ENCODE measurements around the gene INPP5A.

INPP5A gene

DNA sequence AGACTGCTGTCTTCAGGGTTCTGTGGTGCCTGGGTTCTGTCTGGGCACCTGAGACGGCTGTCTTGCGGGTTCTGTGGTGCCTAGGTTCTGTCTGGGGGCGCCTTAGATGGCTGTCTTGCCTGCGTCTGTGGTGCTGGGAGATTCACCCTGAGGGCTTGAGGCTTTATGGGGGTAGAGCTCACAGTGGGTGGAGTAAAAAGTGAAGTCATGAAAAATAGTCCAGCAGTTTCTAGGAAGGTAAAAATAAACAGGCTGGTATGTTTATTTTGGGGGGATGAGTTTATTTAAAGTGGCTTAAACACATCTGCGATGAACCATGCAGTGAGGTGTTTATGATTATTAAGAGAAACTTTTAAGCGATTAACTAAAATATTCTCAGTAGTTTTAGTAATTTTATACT, 184.1 kb downstream of the INPP5A start:
- ChIA-PET CTCF (no interaction called here), POLR2A (no interaction called here)
- Histone ChIP-seq H3K4me3 (ENCODE audit: control insufficient read depth in 1 of 7, extremely low read depth in 1 of 7, insufficient read depth in 4 of 7, low read depth in 2 of 7, low read length in 6 of 7) (no peak overlapping the region), H3K27ac (ENCODE audit: insufficient read depth in 1 of 2, low read depth in 1 of 2, low read length in 2 of 2, poor library complexity in 1 of 2, severe bottlenecking in 2 of 2) (no peak overlapping the region), H3K4me1 (ENCODE audit: control extremely low read depth in 1 of 4, control insufficient read depth in 4 of 4, insufficient read depth in 4 of 4, low read length in 3 of 4) (no peaks in the 10 kb centered on the region), H3K27me3 (replicated peaks in 2 of 5; ENCODE audit: control insufficient read depth in 4 of 5, insufficient read depth in 5 of 5, low read length in 4 of 5) (no peaks in the 10 kb centered on the region), H3K9me3 (ENCODE audit: control extremely low read depth in 1 of 5, control insufficient read depth in 4 of 5, insufficient read depth in 2 of 5, low read depth in 1 of 5, low read length in 4 of 5) (peaks cover 0 to 7% (median 4%) of the 10 kb centered on the region in 5 experiments), H3K36me3 (ENCODE audit: control insufficient read depth in 4 of 4, insufficient read depth in 4 of 4, low read length in 3 of 4) (peaks cover 0 to 18% (median 12%) of the 10 kb centered on the region in 4 experiments)
- DNase-seq, result no peak
- 100% methylated on average over 5 of the region's 6 CpGs for WGBS (ENCODE audit: insufficient coverage)

DNA sequence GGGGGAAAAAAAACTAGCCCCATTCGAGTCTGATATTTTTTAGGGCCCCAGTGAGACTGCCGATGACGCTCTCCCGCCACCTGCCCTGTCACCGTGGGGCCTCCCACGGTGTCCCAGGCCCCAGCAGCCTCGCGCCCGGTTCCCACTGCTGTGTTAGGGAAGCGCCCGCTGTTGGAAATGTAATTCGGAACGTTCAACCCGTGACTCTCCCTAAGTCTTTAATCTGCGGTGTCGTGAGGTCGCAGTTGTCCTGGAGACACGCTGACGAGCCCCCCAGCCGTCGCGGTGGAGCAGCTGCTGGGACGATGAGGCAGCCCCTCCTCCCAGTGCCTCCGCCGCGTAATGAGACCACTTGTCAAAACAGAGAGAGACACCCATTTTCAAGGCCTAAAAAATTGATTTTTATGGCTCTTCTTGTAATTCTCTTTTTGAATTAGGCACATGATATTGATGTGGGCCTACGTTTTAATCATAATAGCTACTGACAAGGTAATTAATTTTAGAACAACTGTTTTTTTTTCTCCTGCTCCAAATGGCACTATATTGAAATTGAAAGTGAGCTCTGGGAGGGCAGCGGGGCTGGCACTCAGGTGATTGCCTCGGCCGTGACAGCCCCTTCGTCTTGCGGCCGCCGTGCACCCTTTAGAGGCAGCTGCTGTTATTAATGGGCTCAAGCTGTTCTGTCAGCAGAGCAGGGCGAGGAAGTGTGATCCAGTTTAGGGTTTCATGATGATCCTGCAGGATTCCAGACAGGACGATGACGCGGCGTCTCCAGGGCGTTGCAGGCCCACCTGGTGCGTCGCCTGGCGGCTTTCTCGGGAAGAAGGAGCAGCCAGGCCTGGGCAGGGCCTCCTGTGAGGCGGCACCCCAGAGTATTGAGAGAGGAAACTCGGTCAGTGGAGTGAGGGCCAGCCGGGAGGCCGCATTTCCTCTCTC, 185.1 kb downstream of the INPP5A start:
- no peaks in the 10 kb centered on the region for H3K4me1 ChIP-seq (ENCODE audit: control extremely low read depth in 1 of 4, control insufficient read depth in 4 of 4, insufficient read depth in 4 of 4, low read length in 3 of 4)
- ChIA-PET POLR2A (no interaction called here), CTCF (no interaction called here)
- DNase-seq, result no peak
- H3K9me3 ChIP-seq (ENCODE audit: control extremely low read depth in 1 of 5, control insufficient read depth in 4 of 5, insufficient read depth in 2 of 5, low read depth in 1 of 5, low read length in 4 of 5), result peaks cover 0 to 4% (median 0%) of the 10 kb centered on the region in 5 experiments
- H3K36me3 ChIP-seq (ENCODE audit: control insufficient read depth in 4 of 4, insufficient read depth in 4 of 4, low read length in 3 of 4), result peaks cover 0 to 26% (median 18%) of the 10 kb centered on the region in 4 experiments
- no peaks in the 10 kb centered on the region for H3K27me3 ChIP-seq (replicated peaks in 2 of 5; ENCODE audit: control insufficient read depth in 4 of 5, insufficient read depth in 5 of 5, low read length in 4 of 5)
- 97% methylated on average over 44 of the region's 48 CpGs for WGBS (ENCODE audit: insufficient coverage)
- no peak overlapping the region for H3K27ac ChIP-seq (ENCODE audit: insufficient read depth in 1 of 2, low read depth in 1 of 2, low read length in 2 of 2, poor library complexity in 1 of 2, severe bottlenecking in 2 of 2)
- no peak overlapping the region for H3K4me3 ChIP-seq (ENCODE audit: control insufficient read depth in 1 of 7, extremely low read depth in 1 of 7, insufficient read depth in 4 of 7, low read depth in 2 of 7, low read length in 6 of 7)

DNA sequence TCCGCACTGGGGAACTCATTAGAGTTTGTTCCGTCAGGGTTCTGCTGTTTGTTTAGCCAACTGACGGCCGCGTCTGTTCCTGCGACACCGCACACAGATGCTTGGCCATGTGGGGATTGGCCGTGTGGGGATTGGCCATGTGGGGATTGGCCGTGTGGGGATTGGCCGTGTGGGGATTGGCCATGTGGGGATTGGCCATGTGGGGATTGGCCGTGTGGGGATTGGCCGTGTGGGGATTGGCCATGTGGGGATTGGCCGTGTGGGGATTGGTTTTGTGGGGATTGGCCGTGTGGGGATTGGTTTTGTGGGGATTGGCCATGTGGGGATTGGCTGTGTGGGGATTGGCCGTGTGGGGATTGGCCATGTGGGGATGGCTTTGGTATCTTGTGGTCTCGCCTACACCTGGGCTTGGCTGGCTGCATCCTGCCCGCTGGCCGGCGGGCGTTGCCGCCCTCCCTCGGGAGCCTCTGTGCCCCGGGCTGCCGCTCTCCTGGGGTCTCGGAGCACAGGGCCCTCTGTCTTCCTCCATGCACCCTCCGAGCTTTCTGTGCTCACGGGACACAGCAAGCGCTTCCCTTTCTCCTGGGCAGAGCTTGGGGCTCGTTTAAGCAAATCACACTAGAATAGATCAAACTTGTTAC, 185.9 kb downstream of the INPP5A start:
- ChIA-PET POLR2A (no interaction called here), CTCF (no interaction called here)
- no peak for DNase-seq
- Histone ChIP-seq H3K4me3 (ENCODE audit: control insufficient read depth in 1 of 7, extremely low read depth in 1 of 7, insufficient read depth in 4 of 7, low read depth in 2 of 7, low read length in 6 of 7) (no peak overlapping the region), H3K36me3 (ENCODE audit: control insufficient read depth in 4 of 4, insufficient read depth in 4 of 4, low read length in 3 of 4) (peaks cover 0 to 33% (median 21%) of the 10 kb centered on the region in 4 experiments), H3K27ac (ENCODE audit: insufficient read depth in 1 of 2, low read depth in 1 of 2, low read length in 2 of 2, poor library complexity in 1 of 2, severe bottlenecking in 2 of 2) (no peak overlapping the region), H3K27me3 (replicated peaks in 2 of 5; ENCODE audit: control insufficient read depth in 4 of 5, insufficient read depth in 5 of 5, low read length in 4 of 5) (no peaks in the 10 kb centered on the region), H3K4me1 (ENCODE audit: control extremely low read depth in 1 of 4, control insufficient read depth in 4 of 4, insufficient read depth in 4 of 4, low read length in 3 of 4) (no peaks in the 10 kb centered on the region), H3K9me3 (ENCODE audit: control extremely low read depth in 1 of 5, control insufficient read depth in 4 of 5, insufficient read depth in 2 of 5, low read depth in 1 of 5, low read length in 4 of 5) (peaks cover 0 to 3% (median 0%) of the 10 kb centered on the region in 5 experiments)
- WGBS (ENCODE audit: insufficient coverage), result 98% methylated on average over 23 of the region's 29 CpGs

DNA sequence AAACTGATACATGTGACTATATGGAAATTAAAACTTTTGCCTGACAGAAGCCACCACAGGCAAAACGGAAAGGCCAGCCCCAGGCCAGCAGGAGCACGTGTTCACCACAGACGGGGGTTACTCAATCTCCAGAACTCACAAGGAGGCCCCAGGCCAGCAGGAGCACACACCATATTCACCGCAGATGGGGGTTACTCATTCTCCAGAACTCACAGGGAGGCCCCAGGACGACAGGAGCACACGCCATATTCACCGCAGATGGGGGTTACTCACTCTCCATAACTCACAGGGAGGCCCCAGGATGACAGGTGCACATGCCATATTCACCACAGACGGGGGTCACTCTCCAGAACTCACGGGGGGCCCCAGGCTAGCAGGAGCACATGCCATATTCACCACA, 186.9 kb downstream of the INPP5A start:
- POLR2A ChIA-PET, result no interaction called here
- H3K27ac ChIP-seq (ENCODE audit: insufficient read depth in 1 of 2, low read depth in 1 of 2, low read length in 2 of 2, poor library complexity in 1 of 2, severe bottlenecking in 2 of 2), result no peak overlapping the region

DNA sequence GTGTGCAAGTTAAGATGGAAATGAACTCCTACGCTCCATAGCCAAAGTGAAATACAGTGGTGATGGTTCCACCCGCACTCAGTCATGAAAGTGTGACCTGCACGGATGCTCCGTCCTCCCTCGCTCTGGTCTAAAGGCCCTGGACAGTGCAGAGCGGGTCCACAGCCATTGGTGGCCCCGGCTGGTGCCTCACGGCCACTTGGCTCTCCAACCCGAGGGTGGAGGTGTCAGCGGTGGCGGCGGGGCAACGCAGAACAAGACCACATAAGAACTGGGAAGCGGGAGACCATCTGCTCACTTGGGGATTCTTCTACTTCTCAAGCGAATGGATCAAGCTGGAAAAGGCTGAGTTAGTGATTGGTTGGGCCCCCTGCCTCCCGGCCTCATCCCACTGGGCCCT, 187.6 kb downstream of the INPP5A start:
- DNase-seq, result no peak
- Histone ChIP-seq H3K4me3 (ENCODE audit: control insufficient read depth in 1 of 7, extremely low read depth in 1 of 7, insufficient read depth in 4 of 7, low read depth in 2 of 7, low read length in 6 of 7) (no peak overlapping the region), H3K9me3 (ENCODE audit: control extremely low read depth in 1 of 5, control insufficient read depth in 4 of 5, insufficient read depth in 2 of 5, low read depth in 1 of 5, low read length in 4 of 5) (no peaks in the 10 kb centered on the region), H3K4me1 (ENCODE audit: control extremely low read depth in 1 of 4, control insufficient read depth in 4 of 4, insufficient read depth in 4 of 4, low read length in 3 of 4) (no peaks in the 10 kb centered on the region), H3K27ac (ENCODE audit: insufficient read depth in 1 of 2, low read depth in 1 of 2, low read length in 2 of 2, poor library complexity in 1 of 2, severe bottlenecking in 2 of 2) (no peak overlapping the region), H3K27me3 (replicated peaks in 2 of 5; ENCODE audit: control insufficient read depth in 4 of 5, insufficient read depth in 5 of 5, low read length in 4 of 5) (no peaks in the 10 kb centered on the region), H3K36me3 (ENCODE audit: control insufficient read depth in 4 of 4, insufficient read depth in 4 of 4, low read length in 3 of 4) (peaks cover 0 to 39% (median 26%) of the 10 kb centered on the region in 4 experiments)
- WGBS (ENCODE audit: insufficient coverage), result 95% methylated on average over 15 of the region's 16 CpGs
- CTCF ChIA-PET, result no interaction called here
- POLR2A ChIA-PET, result no interaction called here

More for the DNA sequence above, 186.9 kb downstream of the INPP5A start:
- no peak for DNase-seq
- H3K9me3 ChIP-seq (ENCODE audit: control extremely low read depth in 1 of 5, control insufficient read depth in 4 of 5, insufficient read depth in 2 of 5, low read depth in 1 of 5, low read length in 4 of 5), result no peaks in the 10 kb centered on the region
- CTCF ChIA-PET, result no interaction called here
- peaks cover 0 to 36% (median 23%) of the 10 kb centered on the region in 4 experiments for H3K36me3 ChIP-seq (ENCODE audit: control insufficient read depth in 4 of 4, insufficient read depth in 4 of 4, low read length in 3 of 4)
- no peaks in the 10 kb centered on the region for H3K27me3 ChIP-seq (replicated peaks in 2 of 5; ENCODE audit: control insufficient read depth in 4 of 5, insufficient read depth in 5 of 5, low read length in 4 of 5)
- 95% methylated on average over 6 of the region's 9 CpGs for WGBS (ENCODE audit: insufficient coverage)
- no peaks in the 10 kb centered on the region for H3K4me1 ChIP-seq (ENCODE audit: control extremely low read depth in 1 of 4, control insufficient read depth in 4 of 4, insufficient read depth in 4 of 4, low read length in 3 of 4)
- H3K4me3 ChIP-seq (ENCODE audit: control insufficient read depth in 1 of 7, extremely low read depth in 1 of 7, insufficient read depth in 4 of 7, low read depth in 2 of 7, low read length in 6 of 7), result no peak overlapping the region

DNA sequence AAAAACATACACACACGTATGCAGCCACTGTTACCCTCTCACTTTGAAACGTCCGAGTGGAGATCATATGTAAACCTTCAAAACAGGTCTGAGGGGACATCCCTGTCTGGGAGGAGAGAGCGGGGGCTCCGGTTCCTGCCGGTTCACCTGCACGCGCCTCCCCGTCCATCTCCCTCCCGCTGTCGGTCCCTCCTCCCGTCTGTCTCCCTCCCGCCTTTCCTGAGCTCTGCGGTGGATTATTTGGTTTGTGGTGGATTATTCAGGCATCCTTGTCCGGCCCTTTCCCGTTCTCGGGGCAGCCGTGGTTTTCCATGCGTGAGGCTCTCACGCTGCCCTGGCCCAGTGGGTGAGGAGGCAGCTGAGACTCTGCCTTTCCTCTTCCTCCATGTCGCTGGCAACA, 188.6 kb downstream of the INPP5A start:
- Histone ChIP-seq H3K36me3 (ENCODE audit: control insufficient read depth in 4 of 4, insufficient read depth in 4 of 4, low read length in 3 of 4) (peaks cover 0 to 48% (median 29%) of the 10 kb centered on the region in 4 experiments), H3K27ac (ENCODE audit: insufficient read depth in 1 of 2, low read depth in 1 of 2, low read length in 2 of 2, poor library complexity in 1 of 2, severe bottlenecking in 2 of 2) (no peak overlapping the region), H3K9me3 (ENCODE audit: control extremely low read depth in 1 of 5, control insufficient read depth in 4 of 5, insufficient read depth in 2 of 5, low read depth in 1 of 5, low read length in 4 of 5) (no peaks in the 10 kb centered on the region), H3K4me1 (ENCODE audit: control extremely low read depth in 1 of 4, control insufficient read depth in 4 of 4, insufficient read depth in 4 of 4, low read length in 3 of 4) (no peaks in the 10 kb centered on the region), H3K27me3 (replicated peaks in 2 of 5; ENCODE audit: control insufficient read depth in 4 of 5, insufficient read depth in 5 of 5, low read length in 4 of 5) (no peaks in the 10 kb centered on the region), H3K4me3 (ENCODE audit: control insufficient read depth in 1 of 7, extremely low read depth in 1 of 7, insufficient read depth in 4 of 7, low read depth in 2 of 7, low read length in 6 of 7) (no peak overlapping the region)
- WGBS (ENCODE audit: insufficient coverage), result 97% methylated on average over 9 of the region's 21 CpGs
- CTCF ChIA-PET, result no interaction called here
- DNase-seq, result no peak
- POLR2A ChIA-PET, result no interaction called here

DNA sequence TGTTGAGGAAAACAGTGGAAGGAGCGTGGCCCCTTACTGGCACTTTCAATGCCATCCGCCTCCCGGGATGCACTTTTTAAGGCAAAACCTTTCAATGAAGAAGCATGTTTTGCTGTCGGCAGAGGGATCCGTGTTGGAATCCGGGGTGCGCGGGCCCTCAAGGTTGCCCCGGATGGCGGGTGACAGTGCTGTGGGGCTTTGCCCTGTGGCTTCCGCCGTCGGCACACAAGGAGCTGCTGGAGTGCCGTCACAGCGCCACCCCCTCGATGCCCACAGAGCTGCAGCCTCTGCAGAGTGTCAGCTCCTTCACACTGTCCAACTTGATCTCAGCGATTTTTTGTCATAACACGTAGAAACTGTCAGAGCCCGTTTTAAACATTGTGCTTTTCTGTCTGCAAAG, 189.4 kb downstream of the INPP5A start:
- Histone ChIP-seq H3K36me3 (ENCODE audit: control insufficient read depth in 4 of 4, insufficient read depth in 4 of 4, low read length in 3 of 4) (peaks cover 0 to 49% (median 29%) of the 10 kb centered on the region in 4 experiments), H3K9me3 (ENCODE audit: control extremely low read depth in 1 of 5, control insufficient read depth in 4 of 5, insufficient read depth in 2 of 5, low read depth in 1 of 5, low read length in 4 of 5) (no peaks in the 10 kb centered on the region), H3K27me3 (replicated peaks in 2 of 5; ENCODE audit: control insufficient read depth in 4 of 5, insufficient read depth in 5 of 5, low read length in 4 of 5) (no peaks in the 10 kb centered on the region), H3K27ac (ENCODE audit: insufficient read depth in 1 of 2, low read depth in 1 of 2, low read length in 2 of 2, poor library complexity in 1 of 2, severe bottlenecking in 2 of 2) (no peak overlapping the region), H3K4me3 (ENCODE audit: control insufficient read depth in 1 of 7, extremely low read depth in 1 of 7, insufficient read depth in 4 of 7, low read depth in 2 of 7, low read length in 6 of 7) (no peak overlapping the region), H3K4me1 (ENCODE audit: control extremely low read depth in 1 of 4, control insufficient read depth in 4 of 4, insufficient read depth in 4 of 4, low read length in 3 of 4) (no peaks in the 10 kb centered on the region)
- POLR2A ChIA-PET, result no interaction called here
- 98% methylated on average over 18 of the region's 19 CpGs for WGBS (ENCODE audit: insufficient coverage)
- CTCF ChIA-PET, result interaction anchor here (0.5 kb wide), 1 partner anchor 422 kb away, joined by 3 read pairs; no protein-coding TSS in a partner anchor
- DNase-seq, result no peak

Measured in common myeloid progenitor, CD34-positive (primary cell).